Measurements from ENCODE around the gene TNNI2.

DNA sequence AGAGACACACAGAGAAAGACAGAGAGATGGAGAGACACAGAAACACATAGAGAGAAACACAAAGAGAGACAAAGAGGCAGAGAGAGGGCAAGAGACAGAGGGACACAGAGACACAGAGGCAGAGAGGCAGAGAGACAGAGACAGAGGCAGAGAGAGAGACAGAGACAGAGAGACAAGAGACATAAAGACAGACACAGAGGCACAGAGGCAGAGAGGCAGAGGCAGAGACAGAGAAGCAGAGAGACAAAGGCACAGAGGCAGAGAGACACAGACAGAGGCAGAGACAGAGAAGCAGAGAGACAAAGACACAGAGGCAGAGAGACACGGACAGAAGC, 6.3 kb downstream of the TNNI2 start:
- TF ChIP-seq SIN3A (IDR thresholded peaks at IDR 0.05; ENCODE audit: borderline replicate concordance, insufficient read depth, low read length) (no peak), POLR2AphosphoS5 (IDR thresholded peaks at IDR 0.05; ENCODE audit: low read depth, low read length) (no peak)
- TF ChIP-seq, protein P1, sequence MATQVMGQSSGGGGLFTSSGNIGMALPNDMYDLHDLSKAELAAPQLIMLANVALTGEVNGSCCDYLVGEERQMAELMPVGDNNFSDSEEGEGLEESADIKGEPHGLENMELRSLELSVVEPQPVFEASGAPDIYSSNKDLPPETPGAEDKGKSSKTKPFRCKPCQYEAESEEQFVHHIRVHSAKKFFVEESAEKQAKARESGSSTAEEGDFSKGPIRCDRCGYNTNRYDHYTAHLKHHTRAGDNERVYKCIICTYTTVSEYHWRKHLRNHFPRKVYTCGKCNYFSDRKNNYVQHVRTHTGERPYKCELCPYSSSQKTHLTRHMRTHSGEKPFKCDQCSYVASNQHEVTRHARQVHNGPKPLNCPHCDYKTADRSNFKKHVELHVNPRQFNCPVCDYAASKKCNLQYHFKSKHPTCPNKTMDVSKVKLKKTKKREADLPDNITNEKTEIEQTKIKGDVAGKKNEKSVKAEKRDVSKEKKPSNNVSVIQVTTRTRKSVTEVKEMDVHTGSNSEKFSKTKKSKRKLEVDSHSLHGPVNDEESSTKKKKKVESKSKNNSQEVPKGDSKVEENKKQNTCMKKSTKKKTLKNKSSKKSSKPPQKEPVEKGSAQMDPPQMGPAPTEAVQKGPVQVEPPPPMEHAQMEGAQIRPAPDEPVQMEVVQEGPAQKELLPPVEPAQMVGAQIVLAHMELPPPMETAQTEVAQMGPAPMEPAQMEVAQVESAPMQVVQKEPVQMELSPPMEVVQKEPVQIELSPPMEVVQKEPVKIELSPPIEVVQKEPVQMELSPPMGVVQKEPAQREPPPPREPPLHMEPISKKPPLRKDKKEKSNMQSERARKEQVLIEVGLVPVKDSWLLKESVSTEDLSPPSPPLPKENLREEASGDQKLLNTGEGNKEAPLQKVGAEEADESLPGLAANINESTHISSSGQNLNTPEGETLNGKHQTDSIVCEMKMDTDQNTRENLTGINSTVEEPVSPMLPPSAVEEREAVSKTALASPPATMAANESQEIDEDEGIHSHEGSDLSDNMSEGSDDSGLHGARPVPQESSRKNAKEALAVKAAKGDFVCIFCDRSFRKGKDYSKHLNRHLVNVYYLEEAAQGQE (IDR thresholded peaks at IDR 0.05; ENCODE audit: insufficient read depth in 1 of 2, low read depth in 2 of 2, low read length in 2 of 2), result no peak

All from PFSK-1 (cell line).